ENCODE results near the gene C11orf68.

Gene C11orf68

GRCh38 chr11:65911682-65912568, 6.9 kb downstream of the C11orf68 start:
- DNase-seq, result no peak

GRCh38 chr11:65907878-65908277, 11.0 kb downstream of the C11orf68 start:
- DNase-seq, result no peak

- no peak for DNase-seq
These were observed 12.3 kb downstream of the C11orf68 start for GRCh38 chr11:65906602-65907001.

- DNase-seq, result no peak
These were observed 15.1 kb downstream of the C11orf68 start for GRCh38 chr11:65903715-65904114.

- no peak for DNase-seq
These were observed 15.8 kb downstream of the C11orf68 start for GRCh38 chr11:65903068-65903481.

GRCh38 chr11:65900899-65901180, 18.0 kb downstream of the C11orf68 start:
- DNase-seq, result no peak

- DNase-seq, result peak; percentile 98
These were observed 18.6 kb downstream of the C11orf68 start, which contains the start of gene FOSL1 for GRCh38 chr11:65900125-65900898. FOSL1 (minus strand) TSS chr11:65900388; CDS start chr11:65900339, 49 bp downstream.

- DNase-seq, result peak; percentile 88
These were observed 19.3 kb downstream of the C11orf68 start for GRCh38 chr11:65899356-65900124.

GRCh38 chr11:65898656-65899355, 20.1 kb downstream of the C11orf68 start:
- no peak for DNase-seq

- no peak for DNase-seq
These were observed 21.8 kb downstream of the C11orf68 start for GRCh38 chr11:65897020-65897471.

- DNase-seq, result no peak
These were observed 22.5 kb downstream of the C11orf68 start for GRCh38 chr11:65896034-65896999.

GRCh38 chr11:65895482-65895981, 23.3 kb downstream of the C11orf68 start:
- DNase-seq, result no peak

GRCh38 chr11:65894034-65894591, 24.7 kb downstream of the C11orf68 start:
- DNase-seq, result peak; percentile 52

GRCh38 chr11:65892661-65893317, 26.1 kb downstream of the C11orf68 start:
- no peak for DNase-seq

- peak; percentile 59 for DNase-seq
These were observed 26.7 kb downstream of the C11orf68 start for GRCh38 chr11:65892137-65892540.

- peak; percentile 62 for DNase-seq
These were observed 27.4 kb downstream of the C11orf68 start for GRCh38 chr11:65891219-65892136.

- DNase-seq, result peak; percentile 99
These were observed 28.3 kb downstream of the C11orf68 start, which contains the start of gene CCDC85B for GRCh38 chr11:65890324-65891218. CCDC85B (plus strand) TSS chr11:65890673; CDS start chr11:65890784, 111 bp downstream.

All from stimulated activated CD4-positive, alpha-beta T cell treated with anti-CD3 and anti-CD28 coated beads, Interleukin-15, amount 100 ng/mL, for 24 hours (primary cell).